Astrocyte (in vitro differentiated cells and primary cell): Measurements from ENCODE around the gene SYCP1. TPM values are rescaled to one million over a fixed set of nuclear protein-coding genes. Genes with fewer than 3 reads are reported as not detected.

Source experiments
- DNase-seq: peaks from one replicate; pipeline ENCODE4 v3.0.0-alpha.2; 2010; ENCODE audit warnings: low read depth
- FAIRE-seq: peaks from 2 replicates; lab custom pipeline; 2011; peaks lifted over from hg19 to GRCh38; lab: Jason Lieb, UNC
- H2AFZ ChIP-seq: 2 replicates; pipeline ENCODE4 v1.6.0; 2012; ENCODE audit warnings: low read depth, low read length, inconsistent platforms
- H3K27ac ChIP-seq: 2 replicates; pipeline ENCODE4 v1.5.1; 2011; ENCODE audit warnings: low read depth, low read length, inconsistent platforms
- H3K27me3 ChIP-seq: 2 replicates; pipeline ENCODE4 v1.6.0; 2011; ENCODE audit warnings: low read length, inconsistent platforms; ENCODE audit not compliant: insufficient read depth
- H3K36me3 ChIP-seq: 2 replicates; pipeline ENCODE4 v1.5.1; 2011; ENCODE audit warnings: low read length, inconsistent platforms; ENCODE audit not compliant: insufficient read depth
- H3K4me1 ChIP-seq: 2 replicates; pipeline ENCODE4 v1.5.1; 2011; ENCODE audit warnings: low read length, inconsistent platforms; ENCODE audit not compliant: insufficient read depth
- H3K4me2 ChIP-seq: 2 replicates; pipeline ENCODE4 v1.6.0; 2012; ENCODE audit warnings: low read length, inconsistent platforms
- H3K4me3 ChIP-seq: 2 replicates; pipeline ENCODE4 v1.5.1; 2011; ENCODE audit warnings: low read depth, mild to moderate bottlenecking, low read length, inconsistent platforms; ENCODE audit not compliant: insufficient read depth
- H3K79me2 ChIP-seq: 2 replicates; pipeline ENCODE4 v1.6.0; 2012; ENCODE audit warnings: mild to moderate bottlenecking, low read length, inconsistent platforms; ENCODE audit not compliant: insufficient read depth
- H3K9ac ChIP-seq: 2 replicates; pipeline ENCODE4 v1.6.0; 2012; ENCODE audit warnings: mild to moderate bottlenecking, low read length, inconsistent platforms
- H3K9me3 ChIP-seq: 2 replicates; pipeline ENCODE4 v1.5.1; 2012; ENCODE audit warnings: low read depth, mild to moderate bottlenecking, low read length, inconsistent platforms; ENCODE audit not compliant: insufficient read depth
- H4K20me1 ChIP-seq: 2 replicates; pipeline ENCODE4 v1.6.0; 2012; ENCODE audit warnings: low read length, inconsistent platforms; ENCODE audit not compliant: insufficient read depth
- H3K27ac Mint-ChIP-seq: one replicate; pipeline ENCODE4 v1.8.0; 2021; ENCODE audit warnings: mild to moderate bottlenecking, mixed read lengths; ENCODE audit not compliant: unreplicated experiment
- H3K27me3 Mint-ChIP-seq: one replicate; pipeline ENCODE4 v1.8.0; 2021; ENCODE audit warnings: low read depth, mixed read lengths; ENCODE audit not compliant: unreplicated experiment
- H3K36me3 Mint-ChIP-seq: one replicate; pipeline ENCODE4 v1.8.0; 2021; ENCODE audit warnings: low read depth, mixed read lengths; ENCODE audit not compliant: unreplicated experiment
- H3K4me1 Mint-ChIP-seq: one replicate; pipeline ENCODE4 v1.8.0; 2021; ENCODE audit warnings: low read depth, mixed read lengths; ENCODE audit not compliant: unreplicated experiment
- H3K4me3 Mint-ChIP-seq: one replicate; pipeline ENCODE4 v1.8.0; 2021; ENCODE audit warnings: mild to moderate bottlenecking, moderate library complexity, mixed read lengths; ENCODE audit not compliant: unreplicated experiment
- H3K9me3 Mint-ChIP-seq: one replicate; pipeline ENCODE4 v1.8.0; 2021; ENCODE audit warnings: mild to moderate bottlenecking, mixed read lengths; ENCODE audit not compliant: unreplicated experiment
- CTCF ChIP-seq: IDR thresholded peaks from 2 replicates; pipeline ENCODE4 v1.5.1; 2011; ENCODE audit warnings: low read depth, mild to moderate bottlenecking, inconsistent platforms, low read length, moderate library complexity; ENCODE audit not compliant: insufficient read depth
- EZH2 ChIP-seq: IDR thresholded peaks from 2 replicates; pipeline ENCODE4 v1.6.1; 2012; ENCODE audit warnings: mild to moderate bottlenecking, low read length, inconsistent platforms; ENCODE audit not compliant: insufficient read depth
- total RNA-seq: library from RNA; stranded (reverse); gene quantifications from 2 replicates; pipeline ENCODE4 v1.2.1, GENCODE V29; 2021

Gene SYCP1
- total RNA-seq, 1 donor from 2014 or later = not detected

- H3K27me3 Mint-ChIP-seq = no peaks in the 10 kb centered on the region
- no peak for DNase-seq
These were observed 133.4 kb downstream of the SYCP1 start for GRCh38 chr1:114988095-114988494.

GRCh38 chr1:114997510-114998289, 143.0 kb downstream of the SYCP1 start:
- H3K36me3 Mint-ChIP-seq = no peaks in the 10 kb centered on the region
- no peak for DNase-seq
- H3K4me3 ChIP-seq = no peak overlapping the region

More at GRCh38 chr1:114988095-114988494, 133.4 kb downstream of the SYCP1 start:
- Histone ChIP-seq H3K9ac (no peak overlapping the region), H3K9me3 (no peaks in the 10 kb centered on the region), H3K36me3 (no peaks in the 10 kb centered on the region), H3K4me1 (no peaks in the 10 kb centered on the region), H3K4me2 (no peak overlapping the region), H4K20me1 (no peaks in the 10 kb centered on the region), H3K27ac (no peak overlapping the region), H2AFZ (no peak overlapping the region), H3K4me3 (no peak overlapping the region), H3K79me2 (no peaks in the 10 kb centered on the region), H3K27me3 (peaks cover 2% of the 10 kb centered on the region)
- Mint-ChIP-seq H3K27ac (no peak overlapping the region), H3K4me3 (no peak overlapping the region), H3K4me1 (no peaks in the 10 kb centered on the region), H3K9me3 (no peaks in the 10 kb centered on the region), H3K36me3 (no peaks in the 10 kb centered on the region)
- no peak for TF ChIP-seq EZH2
- no peak for TF ChIP-seq CTCF
- no peak for FAIRE-seq

More at GRCh38 chr1:114997510-114998289, 143.0 kb downstream of the SYCP1 start:
- no peaks in the 10 kb centered on the region for H3K9me3 ChIP-seq
- no peak overlapping the region for H3K9ac ChIP-seq
- no peaks in the 10 kb centered on the region for H3K4me1 Mint-ChIP-seq
- peaks cover 4% of the 10 kb centered on the region for H3K27me3 Mint-ChIP-seq
- H3K4me2 ChIP-seq = no peak overlapping the region
- no peaks in the 10 kb centered on the region for H3K27me3 ChIP-seq
- H3K36me3 ChIP-seq = no peaks in the 10 kb centered on the region
- H3K4me1 ChIP-seq = no peaks in the 10 kb centered on the region
- H3K4me3 Mint-ChIP-seq = no peak overlapping the region
- FAIRE-seq = no peak
- no peak overlapping the region for H3K27ac Mint-ChIP-seq
- no peak for TF ChIP-seq EZH2
- TF ChIP-seq CTCF = no peak
- H2AFZ ChIP-seq = no peak overlapping the region
- no peak overlapping the region for H3K27ac ChIP-seq
- H3K9me3 Mint-ChIP-seq = no peaks in the 10 kb centered on the region
- no peaks in the 10 kb centered on the region for H4K20me1 ChIP-seq
- H3K79me2 ChIP-seq = no peaks in the 10 kb centered on the region
